Upper lobe of left lung (tissue), 4 donors: ENCODE measurements around the gene KLHL7.

Experiments used
- EP300 ChIP-seq, 4 donors: sonication (generic); formaldehyde crosslinking; IDR thresholded peaks; one replicate each; pipeline ENCODE4 v1.5.1; 2017; ENCODE audit warnings: antibody characterized with exemption in 4 of 4, control low read depth in 2 of 4
- POLR2A ChIP-seq, 4 donors: fragments of 450-650 bp; IDR thresholded peaks; one replicate each; pipeline ENCODE4 v1.5.1; 2016 to 2017; ENCODE audit warnings: antibody characterized with exemption in 4 of 4, mild to moderate bottlenecking in 2 of 4
- POLR2AphosphoS5 ChIP-seq, 2 donors: sonication (generic); formaldehyde crosslinking; IDR thresholded peaks; one replicate each; pipeline ENCODE4 v1.5.1; 2017; ENCODE audit warnings: antibody characterized with exemption in 2 of 2

DNA sequence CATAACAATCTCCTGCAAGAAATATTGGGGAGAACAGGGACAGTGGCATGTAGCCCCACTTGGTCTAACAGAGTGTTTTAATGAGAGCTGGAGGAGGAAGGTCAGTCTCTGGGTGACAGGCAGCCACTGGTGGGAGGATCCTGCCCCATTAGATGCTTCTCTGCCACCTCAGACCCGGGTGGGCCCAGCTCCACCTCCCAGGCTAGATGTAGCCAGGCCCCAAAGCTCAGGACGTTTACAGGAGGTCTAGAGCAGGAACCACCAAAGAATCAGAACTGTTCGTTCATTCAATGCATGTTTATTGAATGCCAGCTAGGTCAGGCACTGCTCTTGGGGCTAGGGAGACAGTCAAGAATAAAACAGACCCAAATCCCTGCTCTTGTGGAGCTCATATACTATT, 112.6 kb downstream of the KLHL7 start:
- TF ChIP-seq POLR2AphosphoS5 (IDR thresholded peaks at IDR 0.05) (no peak), POLR2A (IDR thresholded peaks at IDR 0.05) (no peak), EP300 (IDR thresholded peaks at IDR 0.05) (no peak)
